GM12873 (cell line): ENCODE data around the gene PAN3.

ENCODE experiments used
- TF ChIP-seq, protein P1 (sequence below): IDR thresholded peaks from 2 replicates; pipeline ENCODE4 v1.5.1; 2012; ENCODE audit warnings: low read depth, mild to moderate bottlenecking, moderate library complexity, low read length, control low read depth; ENCODE audit not compliant: insufficient read depth; ENCODE audit errors: missing control alignments

The PAN3 gene

DNA sequence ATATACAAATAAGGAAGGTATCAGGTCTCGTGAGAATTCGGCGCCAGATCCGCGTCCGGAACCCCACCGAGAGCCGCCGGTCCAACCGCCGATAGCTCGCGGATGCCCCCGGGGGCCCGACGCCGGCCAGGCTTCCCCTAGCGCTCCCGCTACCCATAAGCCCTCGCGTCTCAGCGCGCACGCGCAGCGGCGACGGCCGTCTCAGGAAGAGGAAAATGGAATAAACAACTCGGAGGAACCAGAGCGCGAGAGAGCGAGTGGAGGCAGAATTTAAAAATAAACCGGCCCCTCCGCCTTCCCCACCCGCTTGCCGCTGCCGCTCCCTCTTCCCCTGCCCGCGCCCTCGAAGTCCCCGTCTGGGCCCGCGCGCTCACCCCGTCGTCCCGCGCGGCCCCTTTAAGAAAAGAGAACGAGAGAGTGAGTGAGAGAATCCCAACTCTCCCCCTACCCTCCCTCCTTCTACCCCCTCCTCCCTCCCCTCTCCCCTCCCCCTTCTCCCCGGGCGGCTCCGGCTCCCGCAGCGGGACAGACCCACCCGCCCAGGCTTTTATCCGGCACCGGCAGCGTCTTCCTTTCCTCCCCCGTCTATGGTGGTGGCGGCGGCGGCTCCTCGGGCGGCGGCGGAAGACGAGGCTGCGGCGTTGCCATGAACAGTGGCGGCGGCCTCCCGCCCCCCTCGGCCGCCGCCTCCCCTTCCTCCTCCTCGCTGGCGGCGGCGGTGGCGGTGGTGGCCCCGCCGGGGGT is at the start of gene PAN3:
Gene PAN3, plus strand, starts transcription at position 534 of the 744 bp plus-strand sequence. Its CDS starts 113 bp downstream, at position 647.
- TF ChIP-seq, protein P1, sequence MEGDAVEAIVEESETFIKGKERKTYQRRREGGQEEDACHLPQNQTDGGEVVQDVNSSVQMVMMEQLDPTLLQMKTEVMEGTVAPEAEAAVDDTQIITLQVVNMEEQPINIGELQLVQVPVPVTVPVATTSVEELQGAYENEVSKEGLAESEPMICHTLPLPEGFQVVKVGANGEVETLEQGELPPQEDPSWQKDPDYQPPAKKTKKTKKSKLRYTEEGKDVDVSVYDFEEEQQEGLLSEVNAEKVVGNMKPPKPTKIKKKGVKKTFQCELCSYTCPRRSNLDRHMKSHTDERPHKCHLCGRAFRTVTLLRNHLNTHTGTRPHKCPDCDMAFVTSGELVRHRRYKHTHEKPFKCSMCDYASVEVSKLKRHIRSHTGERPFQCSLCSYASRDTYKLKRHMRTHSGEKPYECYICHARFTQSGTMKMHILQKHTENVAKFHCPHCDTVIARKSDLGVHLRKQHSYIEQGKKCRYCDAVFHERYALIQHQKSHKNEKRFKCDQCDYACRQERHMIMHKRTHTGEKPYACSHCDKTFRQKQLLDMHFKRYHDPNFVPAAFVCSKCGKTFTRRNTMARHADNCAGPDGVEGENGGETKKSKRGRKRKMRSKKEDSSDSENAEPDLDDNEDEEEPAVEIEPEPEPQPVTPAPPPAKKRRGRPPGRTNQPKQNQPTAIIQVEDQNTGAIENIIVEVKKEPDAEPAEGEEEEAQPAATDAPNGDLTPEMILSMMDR, result no peak

DNA sequence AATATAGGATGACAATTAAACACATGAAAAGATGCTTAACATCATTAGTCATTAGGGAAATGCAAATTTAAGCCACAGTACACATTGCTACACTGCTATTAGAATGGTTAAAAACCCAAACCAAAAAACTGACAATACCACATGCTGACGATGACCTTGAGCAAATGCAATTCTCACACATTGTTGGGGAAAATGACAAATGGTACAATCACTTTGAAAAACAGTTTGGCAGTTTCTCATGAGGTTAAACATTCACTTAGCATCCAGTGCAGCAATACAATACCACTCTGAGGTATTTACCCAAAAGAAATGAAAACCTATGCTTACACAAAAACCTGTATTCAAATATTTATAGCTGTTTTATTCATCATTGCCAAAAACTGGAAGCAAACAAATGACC is 49.3 kb upstream of the PAN3 start:
- TF ChIP-seq, protein P1, result no peak

- TF ChIP-seq, protein P1, result no peak
Observed at GRCh38 chr13:28092431-28092830, 45.9 kb upstream of the PAN3 start.

- TF ChIP-seq, protein P1, result no peak
Observed at GRCh38 chr13:28093881-28094280, 44.5 kb upstream of the PAN3 start.

GRCh38 chr13:28094306-28094705 is 44.0 kb upstream of the PAN3 start:
- TF ChIP-seq, protein P1, result no peak

GRCh38 chr13:28097503-28097902 is 40.8 kb upstream of the PAN3 start:
- TF ChIP-seq, protein P1, result no peak

DNA sequence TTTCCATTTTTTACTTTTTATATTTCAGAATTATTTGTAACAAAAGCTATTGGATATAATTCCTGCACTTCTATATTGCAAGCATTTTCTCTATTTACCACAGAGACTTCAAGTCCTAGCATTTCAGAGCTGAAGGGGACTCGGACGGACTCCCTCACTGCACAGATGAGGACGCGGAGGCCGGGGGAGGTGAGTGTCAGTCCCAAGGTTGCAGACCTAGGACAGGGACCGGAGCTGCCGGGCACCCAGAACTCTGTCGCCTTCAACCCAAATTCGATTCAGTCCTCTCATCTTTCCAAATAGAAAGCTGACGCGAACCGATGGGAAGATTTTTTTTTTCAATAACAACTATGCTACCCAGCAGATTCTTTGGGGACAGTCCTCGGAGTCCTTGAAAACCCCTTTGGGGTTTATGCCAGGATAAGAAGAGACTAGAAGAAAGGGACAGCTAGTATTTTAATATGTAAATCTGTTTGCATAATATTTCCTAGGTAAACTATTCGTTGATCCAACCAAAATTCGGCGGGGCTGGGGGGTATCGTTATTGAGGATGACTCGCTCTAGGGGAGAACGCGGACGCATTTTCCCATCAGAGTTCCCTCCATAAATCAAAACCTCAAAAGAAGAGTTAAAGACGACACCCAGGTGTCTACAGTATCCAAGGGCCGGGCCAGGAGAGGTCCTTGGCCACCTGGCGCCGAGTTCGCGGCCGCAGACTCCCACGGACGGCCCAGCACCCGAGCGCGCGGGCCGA is 38.8 kb upstream of the PAN3 start:
- TF ChIP-seq, protein P1, result no peak
